HepG2 (cell line): ENCODE measurements around the gene ZNF764. TPM values are rescaled to one million over a fixed set of nuclear protein-coding genes. Genes with fewer than 3 reads are reported as not detected.

Experiments used
- ARID5B ChIP-seq: IDR thresholded peaks from 2 replicates; pipeline ENCODE4 v1.4.0; 2020; ENCODE audit warnings: mild to moderate bottlenecking, missing genetic modification reagents
- ATAD3A ChIP-seq: sonication (generic); formaldehyde crosslinking; IDR thresholded peaks from 2 replicates; pipeline ENCODE4 v1.4.0; 2020; ENCODE audit warnings: missing genetic modification reagents
- ATF2 ChIP-seq: sonication (generic); formaldehyde crosslinking; IDR thresholded peaks from 2 replicates; pipeline ENCODE4 v1.4.0; 2020; ENCODE audit warnings: missing genetic modification reagents
- ATF7 ChIP-seq, 2 experiments: fragments of 450-650 bp in 1 of 2; sonication (generic) in 1 of 2; formaldehyde crosslinking in 1 of 2; IDR thresholded peaks; 2 replicates each; pipeline versions ENCODE4 v1.4.0 to v1.6.1; 2016 to 2020; ENCODE audit warnings: antibody characterized with exemption in 1 of 2, mild to moderate bottlenecking in 1 of 2, missing genetic modification reagents in 1 of 2
- CENPT ChIP-seq: sonication (generic); formaldehyde crosslinking; IDR thresholded peaks from 2 replicates; pipeline ENCODE4 v1.8.0; 2022; ENCODE audit warnings: low read depth, mild to moderate bottlenecking, moderate library complexity, missing genetic modification reagents
- CSRNP2 ChIP-seq: sonication (generic); formaldehyde crosslinking; conservative IDR thresholded peaks from 2 replicates; pipeline ENCODE4 v1.8.0; 2022; ENCODE audit warnings: low read depth, missing genetic modification reagents
- ELF1 ChIP-seq: sonication (generic); formaldehyde crosslinking; IDR thresholded peaks from 2 replicates; pipeline ENCODE4 v1.4.0; 2020; ENCODE audit warnings: missing genetic modification reagents
- ELK4 ChIP-seq: sonication (generic); formaldehyde crosslinking; IDR thresholded peaks from 2 replicates; pipeline ENCODE4 v1.9.0; 2021; ENCODE audit warnings: missing genetic modification reagents, borderline replicate concordance
- GTF3A ChIP-seq: sonication (generic); formaldehyde crosslinking; conservative IDR thresholded peaks from 2 replicates; pipeline ENCODE4 v1.4.0; 2020; ENCODE audit warnings: mild to moderate bottlenecking, missing genetic modification reagents
- HOXA5 ChIP-seq: sonication (generic); formaldehyde crosslinking; IDR thresholded peaks from 2 replicates; pipeline ENCODE4 v1.4.0; 2020; ENCODE audit warnings: missing genetic modification reagents
- NFYC ChIP-seq: IDR thresholded peaks from 2 replicates; pipeline ENCODE4 v1.6.1; 2016; ENCODE audit warnings: missing genetic modification reagents, missing compliant biosample characterization
- PHF8 ChIP-seq: sonication (generic); formaldehyde crosslinking; IDR thresholded peaks from 2 replicates; pipeline ENCODE4 v1.5.0; 2020; ENCODE audit warnings: missing genetic modification reagents
- PRMT3 ChIP-seq: sonication (generic); formaldehyde crosslinking; IDR thresholded peaks from 2 replicates; pipeline ENCODE4 v1.8.1; 2022; ENCODE audit warnings: low read depth, mild to moderate bottlenecking, moderate library complexity, missing genetic modification reagents, borderline replicate concordance
- RXRA ChIP-seq: sonication (generic); formaldehyde crosslinking; IDR thresholded peaks from 2 replicates; pipeline ENCODE4 v1.5.1; 2020; ENCODE audit warnings: missing genetic modification reagents
- SMYD3 ChIP-seq: sonication (generic); formaldehyde crosslinking; IDR thresholded peaks from 2 replicates; pipeline ENCODE4 v1.8.1; 2023; ENCODE audit warnings: mild to moderate bottlenecking, missing genetic modification reagents
- SSRP1 ChIP-seq: IDR thresholded peaks from 2 replicates; pipeline ENCODE4 v1.6.1; 2016; ENCODE audit warnings: control low read depth
- ZBTB3 ChIP-seq: sonication (generic); formaldehyde crosslinking; IDR thresholded peaks from 2 replicates; pipeline ENCODE4 v1.4.0; 2020; ENCODE audit warnings: low read depth, mild to moderate bottlenecking, moderate library complexity, missing genetic modification reagents, borderline replicate concordance
- ZNF558 ChIP-seq: sonication (generic); formaldehyde crosslinking; IDR thresholded peaks from 2 replicates; pipeline ENCODE4 v1.9.0; 2022; ENCODE audit warnings: mild to moderate bottlenecking, missing genetic modification reagents, borderline replicate concordance
- ZNF615 ChIP-seq: sonication (generic); formaldehyde crosslinking; IDR thresholded peaks from 2 replicates; pipeline ENCODE4 v1.5.0; 2020; ENCODE audit warnings: mild to moderate bottlenecking, missing genetic modification reagents, borderline replicate concordance
- polyA plus RNA-seq, 8 experiments: library from polyadenylated mRNA; depleted of rRNA in 3 of 8; stranded (reverse) in 7 of 8; unstranded in 1 of 8; fragments of >200 nt; fragmentation: Illumina TruSeq in 4 of 8; extraction: Trizol in 4 of 8; gene quantifications; 2 replicates each; pipeline versions ENCODE4 v1.2.1 to v1.2.3, GENCODE V29; 2011 to 2016; ENCODE audit warnings: low read depth in 4 of 8, missing spikeins in 1 of 8, mixed read lengths in 1 of 8; ENCODE audit not compliant: insufficient read depth in 1 of 8
- total RNA-seq, 5 experiments: library from RNA; depleted of rRNA; stranded (reverse); fragments of >200 nt; fragmentation: Illumina TruSeq; extraction: Trizol; gene quantifications; 2 replicates each; pipeline ENCODE4 v1.2.3, GENCODE V29; 2016; ENCODE audit warnings: low read depth in 1 of 5
- TF ChIP-seq, protein P1 (sequence below): sonication (generic); formaldehyde crosslinking; IDR thresholded peaks from 2 replicates; pipeline ENCODE4 v1.4.0; 2020; ENCODE audit warnings: mild to moderate bottlenecking, missing genetic modification reagents

ZNF764 gene
- total and polyA plus RNA-seq, 2 of the 13 experiments (the other 11 are each of a cell fraction or from before 2014, with no cell fraction given) = 4.1 to 9.1 TPM

DNA sequence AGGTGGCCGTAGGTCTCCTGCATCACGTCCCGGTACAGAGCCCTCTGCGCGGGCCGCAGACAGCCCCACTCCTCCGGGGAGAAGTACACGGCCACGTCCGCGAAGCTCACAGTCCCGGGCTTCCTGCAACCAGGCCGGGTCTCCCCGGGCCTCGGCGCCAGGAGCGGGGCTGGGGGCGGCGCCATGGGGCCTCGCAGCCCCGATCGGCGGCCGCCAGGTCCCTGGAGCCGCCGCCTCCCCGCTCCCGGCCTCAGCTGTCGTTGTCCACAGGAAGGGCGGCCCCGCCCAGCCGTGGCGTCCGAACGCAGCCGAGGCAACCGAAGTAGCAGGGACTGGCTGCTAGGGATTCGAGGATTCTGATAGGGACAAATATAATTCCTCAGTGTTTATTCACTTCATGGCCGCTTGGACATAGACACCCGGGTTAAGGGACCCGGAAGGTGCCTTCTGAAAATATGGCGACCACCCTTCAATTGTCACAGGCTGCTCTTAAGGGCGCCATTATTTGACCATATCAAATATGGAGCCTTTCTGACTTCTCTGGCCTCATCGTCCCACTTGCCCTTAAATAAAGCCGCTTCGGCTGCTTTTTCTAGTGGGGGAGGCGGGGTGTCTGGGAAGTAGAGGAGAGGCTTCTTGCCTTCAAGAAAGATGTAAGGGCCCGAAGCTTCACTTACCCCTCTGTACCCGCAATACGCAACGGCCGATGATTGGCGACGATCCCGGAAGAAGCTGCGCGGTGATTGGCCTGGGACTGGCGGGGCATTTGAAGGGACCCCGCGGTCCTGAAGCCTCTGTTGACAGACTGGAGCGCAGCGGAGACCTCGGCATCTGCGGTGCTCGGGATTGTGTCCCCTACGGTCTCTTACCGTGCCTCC, 13.5 kb upstream of the ZNF764 start, which contains the start of gene ZNF688 (continued):
- TF ChIP-seq ZNF615 = no peak
- peak; percentile 18; the same call in 1 of the 2 replicates for TF ChIP-seq HOXA5 (CRISPR knock-in tag)
- 0 out of 2 replicates have a peak, but pooled peaks have one; percentile 20 for TF ChIP-seq ELK4 (CRISPR knock-in tag)
- TF ChIP-seq, protein P1, sequence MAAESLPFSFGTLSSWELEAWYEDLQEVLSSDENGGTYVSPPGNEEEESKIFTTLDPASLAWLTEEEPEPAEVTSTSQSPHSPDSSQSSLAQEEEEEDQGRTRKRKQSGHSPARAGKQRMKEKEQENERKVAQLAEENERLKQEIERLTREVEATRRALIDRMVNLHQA (CRISPR knock-in tag) = no peak
- TF ChIP-seq SMYD3 = peak; percentile 82
- 0 out of 2 replicates have a peak, but pooled peaks have one; percentile 46 for TF ChIP-seq PRMT3
- no peak; the same call in 1 of the 2 replicates for TF ChIP-seq GTF3A (CRISPR knock-in tag)
- no peak for TF ChIP-seq ATF7 (IDR thresholded peaks at IDR 0.05)
- TF ChIP-seq ATF7 (CRISPR knock-in tag; IDR thresholded peaks at IDR 0.05) = peak; percentile 8; the same call in 1 of the 2 replicates
- TF ChIP-seq CENPT = no peak
- TF ChIP-seq ELF1 (CRISPR knock-in tag) = peak; percentile 86
- no peak for TF ChIP-seq ARID5B (CRISPR knock-in tag)
- no peak for TF ChIP-seq RXRA (CRISPR knock-in tag)
- no peak; the same call in none of the 2 replicates for TF ChIP-seq ZNF558
- no peak for TF ChIP-seq ATAD3A (CRISPR knock-in tag)
- no peak for TF ChIP-seq ZBTB3 (CRISPR knock-in tag)
- TF ChIP-seq PHF8 (CRISPR knock-in tag) = peak; percentile 78
- TF ChIP-seq ATF2 (CRISPR knock-in tag) = peak; percentile 57
- no peak for TF ChIP-seq CSRNP2
- TF ChIP-seq SSRP1 (CRISPR knock-in tag) = no peak
- TF ChIP-seq NFYC = peak; percentile 96
